ENCODE data around the gene ZFP42.
"Not testable (repeated sequence)": the region's sequence is repeated elsewhere in the genome, so short reads cannot be mapped to it uniquely, and the experiment has no call there.

The ZFP42 gene

DNA sequence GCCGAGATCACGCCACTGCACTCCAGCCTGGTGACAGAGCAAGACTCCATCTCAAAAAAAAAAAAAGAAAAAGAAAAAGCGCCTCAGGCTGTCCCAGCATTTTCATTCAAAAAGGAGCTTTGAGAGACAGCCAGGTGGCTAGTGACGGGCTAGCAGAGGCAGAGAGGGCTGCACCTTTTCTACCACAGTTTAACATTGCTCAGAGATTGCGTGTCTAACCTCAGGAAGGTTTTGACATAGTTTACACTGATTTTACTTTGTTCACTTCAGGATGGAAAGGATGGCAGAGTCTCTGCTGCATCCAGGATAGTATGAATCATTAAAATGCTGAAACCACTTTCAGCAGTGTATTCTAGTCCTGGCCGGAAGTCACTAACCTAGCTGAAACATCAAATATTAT is 28.1 kb downstream of the ZFP42 start:
- DNase-seq = no peak

DNA sequence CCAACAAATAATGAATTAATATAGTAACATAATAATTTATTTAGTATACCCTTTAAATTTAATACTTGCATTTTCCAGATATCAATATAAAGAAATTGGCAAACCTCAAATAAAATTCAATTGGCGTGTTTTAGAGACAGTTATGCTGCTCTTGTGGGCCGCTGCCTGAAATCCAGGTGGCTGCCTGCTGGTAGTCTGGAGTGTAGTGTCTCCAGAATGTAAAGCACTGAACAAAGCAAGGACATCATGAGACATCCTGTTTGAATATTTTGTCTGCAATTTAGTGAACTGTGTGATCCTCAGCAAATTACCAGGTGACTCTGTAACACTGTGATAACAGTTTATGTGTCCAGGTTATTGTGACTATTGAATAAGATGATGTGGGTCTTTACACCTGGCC is 29.9 kb downstream of the ZFP42 start:
- no peak for DNase-seq

DNA sequence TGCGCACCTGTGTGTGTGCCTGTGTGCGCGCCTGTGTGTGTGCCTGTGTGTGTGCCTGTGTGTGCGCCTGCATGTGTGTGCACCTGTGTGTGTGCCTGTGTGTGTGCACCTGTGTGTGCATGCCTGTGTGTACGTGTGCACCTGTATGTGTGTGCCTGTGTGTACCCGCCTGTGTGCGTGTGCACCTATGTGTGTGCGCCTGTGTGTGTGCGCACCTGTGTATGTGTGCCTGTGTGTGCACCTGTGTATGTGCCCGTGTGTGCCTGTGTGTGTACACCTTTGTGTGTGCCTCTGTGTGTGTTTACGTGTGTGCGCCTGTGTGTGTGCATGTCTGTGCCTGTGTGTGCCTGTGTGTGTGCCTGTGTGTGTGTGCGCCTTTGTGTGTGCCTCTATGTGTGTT is 33.5 kb downstream of the ZFP42 start:
- no peak for DNase-seq

DNA sequence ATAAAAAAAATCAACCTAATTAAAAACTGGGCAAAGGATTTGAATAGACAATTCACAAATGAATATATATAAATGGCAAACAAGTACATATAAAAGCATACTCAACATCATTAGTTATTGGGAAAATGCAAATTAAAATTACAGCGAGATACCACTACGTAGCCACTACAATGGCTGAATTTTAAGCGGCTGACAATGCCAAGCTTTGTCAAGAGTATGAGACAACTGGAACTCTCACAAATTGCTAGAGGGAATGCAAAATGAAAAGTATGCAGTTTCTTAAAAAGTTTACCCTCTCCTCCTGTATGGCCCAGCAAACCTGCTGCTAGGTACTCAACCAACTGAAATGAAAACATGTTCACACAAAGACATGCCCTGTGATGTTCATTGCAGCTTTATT is 34.8 kb downstream of the ZFP42 start:
- DNase-seq = no peak

DNA sequence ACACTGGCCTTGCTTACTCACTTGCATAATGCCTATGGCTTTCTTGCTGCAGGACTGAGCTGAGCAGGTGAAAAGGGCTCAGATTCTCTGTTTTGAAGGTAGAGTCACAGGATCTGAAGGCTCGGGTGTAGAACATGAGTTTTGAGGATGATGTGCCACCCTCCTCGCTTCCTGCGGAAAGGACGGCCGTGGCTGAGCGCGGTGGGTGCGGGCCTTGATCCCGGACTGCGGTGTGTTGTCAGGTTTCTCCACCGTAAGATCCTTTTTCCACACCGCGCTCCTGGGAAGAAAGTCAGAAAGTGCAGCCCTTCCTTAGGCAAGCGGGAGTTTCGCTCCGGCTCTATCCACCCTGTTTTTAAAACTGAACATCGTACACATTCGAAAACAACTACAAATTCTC is 36.2 kb downstream of the ZFP42 start:
- no peak for DNase-seq

DNA sequence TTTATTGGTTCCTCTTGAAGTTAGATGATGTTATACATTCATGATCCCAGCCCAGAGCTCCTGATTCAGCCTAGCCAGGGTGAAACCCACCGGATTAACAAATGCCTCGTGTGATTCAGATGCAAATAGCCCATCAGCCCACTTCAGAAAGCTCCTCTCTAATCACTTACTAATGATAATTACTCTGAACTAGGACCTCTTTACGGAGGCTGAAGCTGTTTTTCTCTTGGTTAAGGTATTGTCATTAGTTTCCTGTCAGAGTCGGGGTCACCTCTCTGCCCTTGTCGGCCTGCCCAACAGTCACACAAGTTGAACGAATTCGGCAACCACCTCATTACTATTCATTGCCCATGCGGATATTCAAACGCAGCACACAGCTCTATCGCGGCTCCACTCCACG is 36.6 kb downstream of the ZFP42 start:
- DNase-seq = no peak

DNA sequence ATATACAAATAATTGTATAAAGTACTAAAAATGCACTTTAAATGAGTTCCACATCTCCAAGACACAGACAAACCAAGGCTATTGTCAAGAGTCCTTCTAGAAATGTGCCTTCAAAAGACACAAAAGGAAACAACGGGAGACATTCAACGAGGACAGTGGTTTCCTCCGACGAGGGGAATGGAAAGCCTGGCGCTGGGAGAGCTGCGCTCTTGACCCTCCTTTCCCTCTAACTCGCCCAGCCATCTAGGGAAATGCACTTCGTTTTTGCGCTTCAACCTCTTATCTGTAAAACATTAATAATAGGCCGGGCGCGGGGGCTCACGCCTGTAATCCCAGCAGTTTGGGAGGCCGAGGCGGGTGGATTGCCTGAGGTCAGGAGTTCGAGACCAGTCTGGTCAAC is 37.0 kb downstream of the ZFP42 start:
- no peak for DNase-seq

DNA sequence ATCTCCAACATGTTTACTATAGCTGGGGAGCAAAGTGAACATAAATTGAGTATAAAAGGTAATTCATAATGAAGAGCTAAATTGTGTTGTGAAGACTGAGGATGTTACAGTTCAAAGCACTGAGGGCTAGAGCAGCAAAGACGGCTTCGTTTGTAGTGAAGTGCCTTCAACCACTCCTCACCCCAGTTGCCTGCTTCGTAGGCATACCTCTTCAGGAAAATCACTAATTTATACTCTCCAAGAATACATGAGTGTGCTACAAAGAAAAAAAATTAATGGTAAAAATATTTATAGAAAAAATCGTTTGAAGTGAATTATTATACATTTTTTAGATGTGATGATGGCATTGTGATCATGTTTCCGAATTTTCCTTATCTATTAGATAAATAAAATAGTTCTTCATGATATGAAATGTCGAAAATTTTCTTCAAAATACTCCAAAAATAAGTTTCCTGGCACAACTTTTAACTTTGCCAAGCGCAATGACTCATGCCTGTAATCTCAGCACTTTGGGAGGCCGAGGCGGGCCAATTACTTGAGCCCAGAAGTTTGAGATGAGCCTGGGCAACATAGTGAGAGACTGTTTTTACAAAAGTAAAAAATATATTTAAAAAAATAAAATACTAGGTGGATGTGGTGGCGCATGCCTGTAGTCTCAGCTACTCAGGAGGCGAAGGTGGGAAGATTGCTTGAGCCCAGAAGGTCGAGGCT is 41.6 kb downstream of the ZFP42 start:
- DNase-seq = no peak

DNA sequence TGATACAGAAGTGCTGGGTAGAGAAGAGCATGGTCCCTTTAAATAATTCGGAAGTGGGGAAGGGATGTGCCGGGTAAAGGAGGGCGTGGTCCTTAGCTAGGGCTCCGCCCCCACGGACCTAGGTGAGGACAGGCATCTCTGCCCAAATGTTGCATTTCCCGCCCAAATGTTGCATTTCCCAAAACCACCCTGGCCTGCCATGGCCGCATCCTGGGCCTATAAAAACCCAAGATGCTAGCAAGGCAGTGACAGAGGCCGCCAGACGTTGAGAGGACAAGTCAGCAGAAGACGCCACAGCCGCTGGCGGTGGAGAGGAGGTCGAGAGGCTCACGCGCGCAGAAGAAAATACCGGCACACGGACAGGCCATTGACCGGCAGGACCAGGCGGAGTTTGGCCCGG is 46.1 kb downstream of the ZFP42 start:
- no peak for DNase-seq

DNA sequence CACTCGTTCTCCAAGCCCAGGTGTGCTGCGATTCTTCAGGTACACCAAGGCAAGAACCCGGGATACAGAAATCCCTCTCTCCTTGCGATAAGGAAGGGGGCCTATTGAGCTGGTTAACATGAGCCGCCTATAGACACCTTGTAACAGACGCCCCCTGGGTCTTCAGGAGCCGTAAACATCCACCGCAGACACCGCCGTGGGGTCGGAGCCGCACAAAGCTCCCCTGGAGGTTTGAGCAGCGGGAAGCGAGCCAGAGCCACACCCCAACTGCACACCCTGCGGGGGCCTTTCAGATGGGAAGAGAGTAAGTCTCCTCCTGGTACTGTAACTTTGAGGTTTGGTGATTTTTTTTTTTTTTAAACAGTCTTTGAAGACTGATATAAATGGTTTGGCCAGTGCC is 46.6 kb downstream of the ZFP42 start:
- no peak for DNase-seq

DNA sequence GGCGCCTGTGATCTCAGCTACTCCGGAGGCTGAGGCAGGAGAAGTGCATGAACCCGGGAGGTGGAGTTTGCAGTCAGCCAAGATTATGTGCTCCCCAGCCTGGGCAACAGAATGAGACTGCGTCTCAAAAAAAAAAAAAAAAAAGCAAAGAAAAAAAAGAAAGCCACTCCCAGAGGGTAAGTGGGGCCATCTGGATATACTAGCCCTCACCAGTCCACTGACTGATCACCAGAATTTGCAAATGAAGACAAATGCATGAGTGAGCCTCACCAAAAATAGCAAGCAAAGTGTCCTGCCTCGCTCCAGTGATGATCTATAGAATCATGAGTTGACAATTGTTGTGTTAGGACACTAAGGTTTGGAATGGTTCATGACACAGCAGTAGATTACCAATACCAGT is 47.6 kb downstream of the ZFP42 start:
- DNase-seq = no peak

DNA sequence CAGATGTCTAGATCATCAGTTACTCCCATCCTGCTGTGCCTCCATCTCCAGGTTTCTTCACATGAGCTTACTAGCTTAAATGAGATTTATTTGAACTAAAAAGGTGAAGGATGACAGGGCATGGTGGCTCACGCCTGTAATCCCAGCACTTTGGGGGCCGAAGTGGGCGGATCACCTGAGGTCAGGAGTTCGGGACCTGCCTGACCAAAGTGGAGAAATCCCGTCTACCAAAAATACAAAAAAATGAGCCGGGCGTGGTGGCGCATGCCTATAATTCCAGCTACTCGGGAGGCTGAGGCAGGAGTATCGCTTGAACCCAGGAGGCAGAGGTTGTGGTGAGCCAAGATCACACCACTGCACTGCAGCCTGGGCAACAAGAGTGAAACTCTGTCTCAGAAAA is 49.9 kb downstream of the ZFP42 start:
- DNase-seq = not testable (repeated sequence)

DNA sequence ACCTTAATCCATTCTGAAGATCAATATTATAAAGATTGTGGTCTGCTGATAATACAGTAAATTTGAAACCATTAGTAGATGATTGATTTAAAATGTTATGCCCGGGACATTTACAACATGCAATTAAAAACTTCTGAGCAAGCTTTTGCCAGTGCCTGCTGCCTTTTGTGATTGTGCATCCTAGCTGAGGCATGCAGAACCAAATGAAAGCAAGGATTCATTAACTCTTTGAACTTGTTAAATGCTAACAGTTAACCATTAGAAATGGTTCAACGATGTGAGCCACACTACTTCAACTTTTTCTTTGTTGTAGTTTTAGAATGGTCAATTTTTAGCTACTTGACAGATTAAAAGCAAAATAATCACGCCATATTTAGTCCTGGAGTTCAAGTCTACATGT is 51.1 kb downstream of the ZFP42 start:
- DNase-seq = no peak

DNA sequence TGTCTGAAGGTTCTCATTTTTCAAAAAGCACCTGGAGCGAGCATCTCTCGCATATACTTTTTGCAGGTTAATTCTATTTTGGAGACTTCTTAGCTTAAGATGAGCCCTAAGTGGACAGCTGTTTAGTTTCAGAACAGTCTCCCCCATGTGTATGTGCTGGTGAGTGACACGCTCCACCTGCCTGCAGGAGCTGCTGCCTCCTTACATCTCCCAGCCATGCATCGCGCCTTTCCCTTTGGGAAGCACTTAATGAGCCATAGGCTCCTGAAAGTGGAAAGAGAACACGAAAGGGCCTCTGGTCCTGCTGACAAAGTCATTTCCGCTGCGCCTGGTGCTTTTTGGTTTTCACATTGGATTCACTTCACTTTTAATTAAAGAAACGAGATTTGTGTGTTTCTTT is 57.7 kb downstream of the ZFP42 start:
- DNase-seq = no peak
